HepG2 (cell line): ENCODE measurements around the gene ATP8B4. TPM values are rescaled to one million over a fixed set of nuclear protein-coding genes. Genes with fewer than 3 reads are reported as not detected.

Experiments
- ATAC-seq: fragments of 200-7000 bp; cut with Tn5 transposase; 3 replicates; pipeline ENCODE4 v1.9.1; 2020; ENCODE audit warnings: mild to moderate bottlenecking, moderate library complexity
- BruUV-seq: library from RNA; stranded (reverse); fragments of 400-500 nt; replicated peaks from 2 replicates; lab custom pipeline; 2021; lab: Mats Ljungman, UMichigan
- CTCF ChIA-PET: fragments of 300-600 bp; formaldehyde crosslinking; extraction: SDS; loops from one replicate; lab custom pipeline; 2021; ENCODE audit warnings: low total read pairs, inconsistent platforms, low intra/inter-chr PET ratio; lab: Yijun Ruan, JAX
- POLR2A ChIA-PET: fragments of 350-600 bp; sonication (Branson Sonifier 250); formaldehyde crosslinking; loops from one replicate; lab custom pipeline; 2020; ENCODE audit warnings: antibody characterized with exemption, inconsistent platforms; lab: Yijun Ruan, JAX
- DNase-seq: peaks from one replicate; pipeline ENCODE4 v3.0.0-alpha.2; 2015; ENCODE audit warnings: low spot score
- FAIRE-seq: peaks from 3 replicates; lab custom pipeline; 2011; peaks lifted over from hg19 to GRCh38; lab: Jason Lieb, UNC
- H2AFZ ChIP-seq: one replicate; pipeline ENCODE4 v1.6.1; 2011; ENCODE audit warnings: low read length, inconsistent platforms
- H3K27ac ChIP-seq: fragments of 300-600 bp; 3 replicates; pipeline ENCODE4 v1.8.0; 2011; ENCODE audit warnings: mixed run types, mild to moderate bottlenecking, mixed read lengths, low read length, inconsistent platforms; ENCODE audit not compliant: insufficient read depth; ENCODE audit errors: extremely low read length
- H3K27me3 ChIP-seq, 2 experiments: fragments of 200-600 bp in 1 of 2; 2 replicates in 1 of 2; 3 replicates in 1 of 2; pipeline versions ENCODE4 v1.6.0 to v1.8.0; 2011; ENCODE audit warnings: low read length in 2 of 2, mild to moderate bottlenecking in 2 of 2, moderate library complexity in 2 of 2, inconsistent platforms in 1 of 2; ENCODE audit not compliant: insufficient read depth in 2 of 2, control insufficient read depth in 1 of 2
- H3K36me3 ChIP-seq, 2 experiments: fragments of 200-600 bp in 1 of 2; replicated peaks in 1 of 2; 2 replicates in 1 of 2; 3 replicates in 1 of 2; pipeline versions ENCODE4 v1.5.1 to v1.8.0; 2011; ENCODE audit warnings: low read length in 2 of 2, inconsistent platforms in 1 of 2; ENCODE audit not compliant: insufficient read depth in 2 of 2, control insufficient read depth in 1 of 2
- H3K4me1 ChIP-seq: 2 replicates; pipeline ENCODE4 v1.5.1; 2012; ENCODE audit warnings: low read length, inconsistent platforms; ENCODE audit not compliant: insufficient read depth
- H3K4me2 ChIP-seq: 2 replicates; pipeline ENCODE4 v1.6.0; 2011; ENCODE audit warnings: low read depth, low read length, inconsistent platforms
- H3K4me3 ChIP-seq, 3 experiments: fragments of 200-600 bp in 1 of 3; sonication (generic), shearing (Covaris generic) in 1 of 3; replicated peaks in 1 of 3; 2 replicates each; pipeline ENCODE4 v1.5.1; 2011 to 2016; ENCODE audit warnings: low read length in 3 of 3, inconsistent platforms in 2 of 3, low read depth in 2 of 3, mild to moderate bottlenecking in 2 of 3, control low read depth in 1 of 3, mixed read lengths in 1 of 3; ENCODE audit not compliant: insufficient read depth in 1 of 3
- H3K79me2 ChIP-seq: one replicate; pipeline ENCODE4 v1.6.1; 2011; ENCODE audit warnings: low read length, inconsistent platforms; ENCODE audit not compliant: insufficient read depth
- H3K9ac ChIP-seq: 2 replicates; pipeline ENCODE4 v1.6.0; 2011; ENCODE audit warnings: mild to moderate bottlenecking, low read depth, low read length, inconsistent platforms; ENCODE audit not compliant: insufficient read depth
- H3K9me3 ChIP-seq: 2 replicates; pipeline ENCODE4 v1.5.1; 2012; ENCODE audit warnings: mild to moderate bottlenecking, low read length
- H4K20me1 ChIP-seq: 2 replicates; pipeline ENCODE4 v1.6.0; 2011; ENCODE audit warnings: inconsistent platforms, mild to moderate bottlenecking, low read length, moderate library complexity; ENCODE audit not compliant: insufficient read depth
- KDM4B ChIP-seq: sonication (generic); formaldehyde crosslinking; IDR thresholded peaks from 2 replicates; pipeline ENCODE4 v1.4.0; 2020; ENCODE audit warnings: missing genetic modification reagents
- MTF1 ChIP-seq: sonication (generic); formaldehyde crosslinking; IDR thresholded peaks from 2 replicates; pipeline ENCODE4 v1.5.0; 2020; ENCODE audit warnings: missing genetic modification reagents
- ZNF563 ChIP-seq: sonication (generic); formaldehyde crosslinking; IDR thresholded peaks from 2 replicates; pipeline ENCODE4 v1.8.0; 2022; ENCODE audit warnings: mild to moderate bottlenecking, moderate library complexity, missing genetic modification reagents
- WGBS: methylation state at CpG from one replicate; pipeline ENCODE4 v1.1.6; 2017; ENCODE audit warnings: low lambda C conversion rate; 5-methylcytosine and 5-hydroxymethylcytosine counted together
- in situ Hi-C: cut with HindIII; loops from 2 replicates; pipeline ENCODE4 v1.10.0; 2017; ENCODE audit warnings: low pct_unique_long_range_greater_than_20kb; ENCODE audit not compliant: extremely low pct_ligation_motif_present
- intact Hi-C: fragments of 100-400 bp; cut with micrococcal nuclease; formaldehyde crosslinking; loops from one replicate; pipeline ENCODE4 v1.10.0; 2022; ENCODE audit not compliant: unreplicated experiment
- polyA plus RNA-seq, 8 experiments: library from polyadenylated mRNA; depleted of rRNA in 3 of 8; stranded (reverse) in 7 of 8; unstranded in 1 of 8; fragments of >200 nt; fragmentation: Illumina TruSeq in 4 of 8; extraction: Trizol in 4 of 8; gene quantifications; 2 replicates each; pipeline versions ENCODE4 v1.2.1 to v1.2.3, GENCODE V29; 2011 to 2016; ENCODE audit warnings: low read depth in 4 of 8, missing spikeins in 1 of 8, mixed read lengths in 1 of 8; ENCODE audit not compliant: insufficient read depth in 1 of 8
- small RNA-seq, 3 experiments: library from RNA; depleted of rRNA; stranded (forward); fragments of <200 nt; gene quantifications; one replicate each; pipeline ENCODE3, GENCODE V24; 2012; ENCODE audit warnings: low read depth in 2 of 3, low replicate concordance in 1 of 3; ENCODE audit not compliant: insufficient read length in 3 of 3, insufficient read depth in 2 of 3
- total RNA-seq, 5 experiments: library from RNA; depleted of rRNA; stranded (reverse); fragments of >200 nt; fragmentation: Illumina TruSeq; extraction: Trizol; gene quantifications; 2 replicates each; pipeline ENCODE4 v1.2.3, GENCODE V29; 2016; ENCODE audit warnings: low read depth in 1 of 5
- TF ChIP-seq, protein P1 (sequence below): sonication (generic); formaldehyde crosslinking; IDR thresholded peaks from 2 replicates; pipeline ENCODE4 v1.9.0; 2021; ENCODE audit warnings: missing genetic modification reagents, mild to moderate bottlenecking, borderline replicate concordance

ATP8B4 gene
- total and polyA plus RNA-seq, 2 of the 13 experiments (the other 11 are each of a cell fraction or from before 2014, with no cell fraction given): 0.24 to 0.69 TPM

DNA sequence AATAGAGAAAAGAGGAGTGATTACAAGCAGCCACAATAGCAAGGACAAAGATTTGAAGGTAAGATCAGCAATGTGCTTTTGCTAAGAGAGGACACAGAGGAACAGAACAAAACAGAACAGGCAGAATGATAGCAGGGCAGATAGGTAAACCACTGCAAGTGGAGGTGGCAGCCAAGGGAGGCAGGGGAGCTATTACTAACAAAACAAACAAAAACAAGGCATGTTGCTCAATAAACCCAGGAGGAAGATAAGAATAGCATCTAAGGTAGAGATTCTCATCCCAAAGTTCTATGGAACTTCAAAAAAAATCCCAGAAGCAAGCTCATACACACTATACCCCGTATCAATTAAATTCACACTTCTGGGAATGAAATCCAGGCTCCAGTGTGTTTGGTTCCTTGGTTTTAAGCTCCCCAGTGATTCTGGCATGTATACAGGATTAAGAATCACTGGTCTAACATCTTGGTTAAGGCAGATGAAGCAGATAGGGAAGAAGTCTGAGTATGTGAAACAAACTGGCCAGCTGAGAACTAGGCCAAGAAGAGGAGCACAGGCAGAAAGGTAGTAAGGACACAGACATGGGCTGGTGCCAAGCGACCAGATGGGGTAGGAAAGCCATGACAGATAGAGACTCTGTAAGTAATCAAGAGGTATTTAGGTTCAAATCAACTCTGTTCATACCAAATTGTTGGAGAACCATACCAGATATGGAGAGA is 309.0 kb downstream of the ATP8B4 start (continued):
- TF ChIP-seq KDM4B (CRISPR knock-in tag): no peak
- no peak for TF ChIP-seq MTF1 (CRISPR knock-in tag)
- TF ChIP-seq, protein P1, sequence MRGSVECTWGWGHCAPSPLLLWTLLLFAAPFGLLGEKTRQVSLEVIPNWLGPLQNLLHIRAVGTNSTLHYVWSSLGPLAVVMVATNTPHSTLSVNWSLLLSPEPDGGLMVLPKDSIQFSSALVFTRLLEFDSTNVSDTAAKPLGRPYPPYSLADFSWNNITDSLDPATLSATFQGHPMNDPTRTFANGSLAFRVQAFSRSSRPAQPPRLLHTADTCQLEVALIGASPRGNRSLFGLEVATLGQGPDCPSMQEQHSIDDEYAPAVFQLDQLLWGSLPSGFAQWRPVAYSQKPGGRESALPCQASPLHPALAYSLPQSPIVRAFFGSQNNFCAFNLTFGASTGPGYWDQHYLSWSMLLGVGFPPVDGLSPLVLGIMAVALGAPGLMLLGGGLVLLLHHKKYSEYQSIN (CRISPR knock-in tag): no peak

DNA sequence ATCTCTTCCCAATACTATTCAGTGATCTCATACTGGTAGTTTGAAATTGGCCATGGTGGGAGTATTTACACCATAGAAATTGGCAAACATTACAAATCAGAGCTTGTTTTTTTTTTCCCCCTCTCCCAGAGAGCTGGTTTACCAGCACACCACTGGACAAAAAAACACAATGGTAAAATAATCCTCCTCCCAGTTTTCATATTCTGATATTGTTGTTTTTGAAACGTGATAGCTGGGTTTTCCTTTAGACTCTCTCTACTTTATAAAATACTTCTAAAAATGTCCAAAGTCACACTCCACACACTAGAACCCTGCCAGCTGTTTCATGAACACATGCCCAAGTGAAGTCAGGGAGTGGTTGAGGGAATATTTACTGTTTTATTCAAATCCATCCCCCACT is 310.7 kb downstream of the ATP8B4 start:
- TF ChIP-seq ZNF563 (CRISPR knock-in tag): no peak
- CTCF ChIA-PET: no interaction called here
- H3K9me3 ChIP-seq: no peaks in the 10 kb centered on the region

More for the DNA sequence above, 310.7 kb downstream of the ATP8B4 start:
- H4K20me1 ChIP-seq: no peaks in the 10 kb centered on the region
- POLR2A ChIA-PET: no interaction called here
- no peak overlapping the region for H3K9ac ChIP-seq
- ATAC-seq (no peak), FAIRE-seq (no peak), DNase-seq (no peak)
- H3K4me1 ChIP-seq: no peaks in the 10 kb centered on the region
- intact Hi-C loops (no loop called here), in situ Hi-C loops (no loop called here)
- H2AFZ ChIP-seq: no peak overlapping the region
- H3K27me3 ChIP-seq: no peaks in the 10 kb centered on the region
- 0% methylated on average over 1 of the region's 1 CpG for WGBS
- no TSS peak for BruUV-seq
- no peak overlapping the region for H3K4me3 ChIP-seq
- no peaks in the 10 kb centered on the region for H3K36me3 ChIP-seq
- H3K27ac ChIP-seq: no peak overlapping the region
- H3K79me2 ChIP-seq: no peaks in the 10 kb centered on the region
- no peak overlapping the region for H3K4me2 ChIP-seq

Small RNA genes within 50 kb of the gene (small RNA-seq; reads per million reads assigned to genes)
- gene RNA5SP394: 0 reads per million in 3 experiments

Other genes with a start within 250 kb of the ATP8B4 start
- 12.3 and 23.4 TPM in 2 replicates for gene SLC27A2, start 63.0 kb upstream of the ATP8B4 start, total RNA-seq (2016; rRNA removed; fragmentation: Illumina TruSeq; extraction: Trizol)
- 14.6 and 16.0 TPM in 2 replicates for gene SLC27A2, start 63.0 kb upstream of the ATP8B4 start, polyA plus RNA-seq (2011; rRNA removed)
- gene HDC, start 146.5 kb upstream of the ATP8B4 start, total RNA-seq (2016; rRNA removed; fragmentation: Illumina TruSeq; extraction: Trizol): not detected in 2 replicates
- gene HDC, start 146.5 kb upstream of the ATP8B4 start, polyA plus RNA-seq (2011; rRNA removed): not detected in 2 replicates
- gene GABPB1, start 236.0 kb upstream of the ATP8B4 start, total RNA-seq (2016; rRNA removed; fragmentation: Illumina TruSeq; extraction: Trizol): 39.5 and 50.8 TPM in 2 replicates
- 17.3 and 17.5 TPM in 2 replicates for gene GABPB1, start 236.0 kb upstream of the ATP8B4 start, polyA plus RNA-seq (2011; rRNA removed)